Measurements from ENCODE around the gene L3MBTL3. TPM values are rescaled to one million over a fixed set of nuclear protein-coding genes. Genes with fewer than 3 reads are reported as not detected.
A peak's percentile ranks its signal among the peaks of the same experiment; 100 is the strongest.

L3MBTL3 gene
- total RNA-seq, 1 experiment from 2014 or later = 5.2 TPM

DNA sequence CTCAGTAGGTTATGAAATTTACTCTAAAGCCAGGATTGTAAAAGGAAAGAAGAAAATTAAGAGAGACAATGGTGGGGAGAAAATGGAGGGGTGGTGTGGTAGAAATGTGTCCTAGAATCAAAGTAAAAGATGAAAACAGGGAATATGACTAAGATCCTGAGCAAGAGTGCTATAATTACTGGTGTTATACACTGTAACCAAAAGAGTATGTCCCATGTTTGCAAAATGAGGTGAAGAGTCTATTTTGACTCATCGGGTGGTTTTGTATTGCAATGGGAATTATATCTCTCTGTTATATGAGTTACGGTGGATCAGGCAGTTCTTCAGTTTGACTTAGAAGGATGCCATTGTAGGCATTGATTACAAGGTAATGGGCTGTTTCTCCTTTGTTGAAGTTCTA lies 8.5 kb downstream of the L3MBTL3 start:
- no peak for DNase-seq (ENCODE audit: low read depth)

DNA sequence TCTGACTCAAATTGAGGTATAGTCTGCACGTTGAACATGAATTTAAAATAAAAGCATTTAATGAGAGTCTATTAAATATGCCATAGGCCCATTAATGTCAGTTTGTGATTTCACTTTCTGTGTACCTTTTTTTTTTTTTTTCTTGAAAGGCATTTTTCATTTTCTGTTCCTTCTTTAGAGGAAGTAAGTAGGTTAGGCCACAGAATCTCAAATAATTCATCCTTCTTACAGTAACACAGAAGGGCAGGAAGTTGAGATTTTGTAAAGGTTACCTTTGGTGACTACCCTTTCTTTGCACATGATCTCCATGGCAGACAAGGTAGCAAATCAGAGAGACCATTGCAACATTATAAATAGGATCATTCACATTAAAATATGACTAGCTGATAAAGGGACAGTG lies 9.6 kb downstream of the L3MBTL3 start:
- no peak for DNase-seq (ENCODE audit: low read depth)

- DNase-seq (ENCODE audit: low read depth) = no peak
These were observed 10.8 kb downstream of the L3MBTL3 start for GRCh38 chr6:130029163-130029562.

- DNase-seq (ENCODE audit: low read depth) = no peak
These were observed 14.5 kb downstream of the L3MBTL3 start for GRCh38 chr6:130032758-130033340.

DNA sequence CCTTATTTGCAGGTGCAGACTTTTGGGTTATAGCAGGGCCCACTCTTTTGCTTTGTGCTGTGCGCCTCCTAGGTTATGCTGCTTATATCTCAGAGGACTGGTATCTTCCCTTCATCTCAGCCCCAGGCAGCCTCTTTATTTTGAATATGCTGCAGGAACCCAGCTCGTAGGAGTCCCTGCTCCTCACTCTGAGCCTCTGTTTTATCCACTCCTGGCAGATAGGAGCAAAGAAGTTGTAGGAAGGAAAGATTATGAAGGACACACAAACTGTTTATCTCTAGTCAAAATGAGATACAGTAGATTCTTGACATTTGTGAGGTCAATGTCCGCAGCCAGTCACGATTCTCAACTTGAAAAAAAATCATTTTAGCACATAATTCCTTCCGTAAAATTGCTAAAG lies 15.6 kb downstream of the L3MBTL3 start:
- no peak for DNase-seq (ENCODE audit: low read depth)

DNA sequence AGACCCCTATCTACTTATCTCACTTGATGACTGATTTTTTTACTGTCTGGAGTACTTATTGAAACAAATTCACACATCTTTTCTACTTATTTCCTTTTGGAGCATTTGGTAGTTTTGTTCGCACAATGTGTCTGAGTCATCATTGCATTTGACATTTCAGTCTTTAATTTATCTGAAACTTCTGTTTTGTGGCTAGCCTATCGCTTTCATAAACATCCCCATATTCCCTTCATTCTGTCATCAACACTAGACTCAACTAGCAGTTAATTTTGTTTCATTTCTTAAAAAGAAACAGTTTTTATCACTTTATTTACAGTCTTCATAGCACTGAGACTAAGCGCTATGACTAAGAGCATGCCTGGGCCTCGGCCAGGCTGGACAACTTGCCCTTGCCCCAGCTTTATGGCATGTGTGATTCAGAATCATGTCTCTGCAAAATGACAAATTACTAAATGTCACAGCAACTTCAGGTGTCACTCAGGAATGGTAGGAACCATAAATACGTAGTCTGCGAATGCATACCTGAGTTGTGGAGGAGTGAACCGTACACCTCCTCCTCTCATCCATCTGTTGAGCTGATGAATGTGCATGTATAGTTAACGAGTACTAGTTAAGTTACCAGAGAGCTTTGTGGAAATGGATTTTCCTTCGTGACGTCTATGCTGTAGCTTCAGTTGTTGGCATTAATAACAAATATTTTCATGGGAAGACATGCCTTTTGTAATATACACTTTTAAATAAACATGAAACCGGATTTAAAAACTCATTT lies 16.2 kb downstream of the L3MBTL3 start:
- DNase-seq (ENCODE audit: low read depth) = peak; percentile 27

- DNase-seq (ENCODE audit: low read depth) = no peak
These were observed 16.8 kb downstream of the L3MBTL3 start for GRCh38 chr6:130035211-130035610.

DNA sequence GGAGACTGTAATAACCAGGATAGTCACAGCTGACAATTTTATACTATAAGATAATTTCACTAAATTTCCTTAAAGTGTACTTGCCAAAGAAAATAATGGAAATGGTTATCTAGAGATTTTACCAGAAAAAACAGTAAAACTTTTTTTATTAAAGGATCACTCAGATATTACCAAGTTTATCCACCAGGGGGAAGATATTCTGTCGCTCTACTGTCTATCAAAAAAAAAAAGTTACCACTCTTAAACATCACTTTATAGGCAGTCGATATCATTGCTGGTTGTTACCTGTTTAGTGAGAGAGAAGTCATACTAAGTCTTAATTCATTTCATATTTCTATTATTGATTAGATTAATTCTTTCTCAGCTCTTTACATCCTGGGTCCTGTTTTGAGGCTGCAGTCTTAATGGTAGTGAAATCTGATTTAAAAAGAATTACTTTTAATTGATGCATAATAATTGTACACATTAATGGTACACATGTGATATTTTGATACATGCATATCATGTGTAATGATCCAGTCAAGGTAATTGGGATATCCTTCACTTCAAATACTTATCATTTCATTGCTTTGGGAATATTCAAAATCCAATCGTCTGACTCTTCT lies 18.9 kb downstream of the L3MBTL3 start:
- DNase-seq (ENCODE audit: low read depth) = no peak

DNA sequence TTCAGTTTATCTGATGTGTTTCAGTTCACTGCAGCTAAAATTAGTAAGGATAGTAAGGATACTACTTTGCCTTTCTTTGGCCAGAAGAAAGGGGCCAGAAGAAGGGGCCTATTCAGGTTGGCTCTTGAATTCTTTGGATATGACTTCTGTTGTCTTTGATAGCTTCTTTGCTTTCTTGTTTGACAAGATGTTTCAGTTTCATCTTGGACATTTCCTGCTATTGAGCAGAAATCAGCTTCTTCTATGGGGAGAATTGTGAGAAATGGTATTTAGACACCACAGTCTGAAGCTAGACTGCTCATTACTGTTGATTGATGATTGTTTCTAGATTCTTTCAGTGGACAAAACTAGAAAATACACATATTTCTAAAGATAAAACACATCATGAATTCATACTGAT lies 23.2 kb downstream of the L3MBTL3 start:
- DNase-seq (ENCODE audit: low read depth) = no peak

DNA sequence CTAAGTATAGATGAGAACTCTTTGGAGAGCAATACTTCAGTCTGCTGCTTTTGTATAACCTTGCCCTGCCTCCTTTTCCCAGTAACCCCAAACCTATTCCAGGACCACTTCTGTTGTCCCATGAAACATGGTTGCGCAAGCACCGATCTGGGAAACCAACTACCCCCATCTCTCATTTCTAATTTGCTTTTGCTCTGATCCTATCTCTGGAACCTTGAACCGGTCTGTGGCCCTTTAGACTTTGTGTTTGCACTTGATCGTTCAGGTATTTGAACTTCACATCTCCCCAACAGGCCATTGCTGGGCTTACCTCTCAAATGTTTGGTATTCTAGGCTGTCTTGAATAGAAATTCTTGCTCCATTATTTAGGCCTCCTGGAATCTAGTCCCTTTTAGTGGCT lies 25.0 kb downstream of the L3MBTL3 start:
- no peak for DNase-seq (ENCODE audit: low read depth)

GRCh38 chr6:130045622-130046021 lies 27.2 kb downstream of the L3MBTL3 start:
- DNase-seq (ENCODE audit: low read depth) = no peak

- DNase-seq (ENCODE audit: low read depth) = no peak
These were observed 28.3 kb downstream of the L3MBTL3 start for GRCh38 chr6:130046671-130047070.

DNA sequence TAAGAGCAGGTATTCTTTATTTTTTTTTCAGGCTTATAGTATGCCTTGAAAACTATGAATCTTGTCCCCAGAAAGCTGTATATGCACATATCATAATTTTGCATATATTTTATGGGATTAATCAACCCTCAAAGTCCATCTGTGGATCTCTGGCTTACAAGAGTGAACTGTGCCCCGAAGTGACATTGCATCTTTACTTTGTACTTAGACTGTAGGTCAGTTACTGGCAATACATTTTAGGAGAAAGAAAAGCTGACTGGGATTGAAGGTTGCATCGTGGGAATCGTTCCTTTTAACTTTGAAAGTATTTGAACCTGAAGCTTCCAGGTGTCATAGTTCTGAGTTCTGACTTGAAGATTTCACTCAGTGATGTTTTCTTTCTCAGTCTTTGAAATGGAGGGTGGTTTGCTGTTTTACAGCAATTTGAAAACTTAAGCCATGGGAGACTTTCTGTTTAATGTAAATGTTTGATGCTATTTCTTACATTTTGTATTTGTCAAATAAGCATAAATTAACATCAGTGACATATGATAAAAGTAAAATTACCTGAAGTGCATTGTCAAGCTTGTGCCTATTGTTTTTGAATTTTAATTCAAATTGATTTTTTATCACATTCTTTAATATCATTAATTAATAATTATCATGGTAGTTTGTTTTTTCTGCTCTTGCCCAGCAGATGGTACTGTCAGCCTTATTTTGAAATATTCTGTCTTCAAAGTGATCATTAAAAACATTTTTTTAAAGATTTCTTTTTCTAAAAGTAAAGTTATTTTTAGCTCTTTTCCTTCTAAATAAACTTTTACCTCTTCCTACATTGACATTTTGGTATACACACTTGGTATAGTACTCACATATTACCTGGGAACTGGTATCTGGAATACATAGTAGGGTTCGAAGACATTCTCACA lies 29.0 kb downstream of the L3MBTL3 start:
- no peak for DNase-seq (ENCODE audit: low read depth)

DNA sequence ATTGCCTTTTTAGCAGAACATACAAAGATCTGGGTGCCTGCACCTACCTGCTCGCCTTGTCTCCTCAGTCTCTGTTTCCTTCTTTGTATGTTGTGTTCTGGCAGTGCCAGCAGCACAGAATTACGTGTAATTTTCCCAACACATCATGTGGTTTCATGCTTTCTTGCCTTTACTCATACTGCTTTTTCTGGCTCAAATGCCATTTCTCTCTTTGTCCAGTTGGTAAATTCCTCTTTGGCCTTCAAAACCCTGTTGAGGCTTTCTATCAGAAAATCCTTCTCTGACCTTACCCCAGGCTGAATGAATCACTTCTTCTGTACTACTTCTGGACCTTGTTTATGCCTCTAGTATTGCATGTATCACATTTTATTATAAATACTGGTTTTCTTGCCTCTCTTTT lies 31.8 kb downstream of the L3MBTL3 start:
- DNase-seq (ENCODE audit: low read depth) = no peak

DNA sequence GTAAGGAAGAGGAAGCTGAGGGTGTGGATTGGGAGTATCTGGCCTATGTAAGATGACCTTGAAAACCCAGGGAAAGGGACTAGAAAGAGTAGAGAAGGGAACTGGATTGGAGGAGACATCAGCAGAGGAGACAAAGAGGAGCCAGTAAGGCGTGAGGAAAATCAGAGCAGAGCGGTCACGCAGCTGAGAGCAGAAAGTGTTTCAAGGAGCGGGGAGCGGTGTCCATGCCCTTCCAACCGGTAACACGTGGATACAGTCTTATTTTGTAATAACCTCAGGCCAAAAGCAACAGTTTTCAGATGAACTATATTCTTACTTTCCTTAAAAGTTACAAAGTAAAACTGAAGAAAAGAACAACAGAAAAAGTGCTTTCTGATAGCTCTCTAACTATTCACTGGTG lies 36.3 kb downstream of the L3MBTL3 start:
- DNase-seq (ENCODE audit: low read depth) = no peak

GRCh38 chr6:130055271-130055670 lies 36.9 kb downstream of the L3MBTL3 start:
- DNase-seq (ENCODE audit: low read depth) = no peak

GRCh38 chr6:130057495-130057894 lies 39.1 kb downstream of the L3MBTL3 start:
- DNase-seq (ENCODE audit: low read depth) = no peak

DNA sequence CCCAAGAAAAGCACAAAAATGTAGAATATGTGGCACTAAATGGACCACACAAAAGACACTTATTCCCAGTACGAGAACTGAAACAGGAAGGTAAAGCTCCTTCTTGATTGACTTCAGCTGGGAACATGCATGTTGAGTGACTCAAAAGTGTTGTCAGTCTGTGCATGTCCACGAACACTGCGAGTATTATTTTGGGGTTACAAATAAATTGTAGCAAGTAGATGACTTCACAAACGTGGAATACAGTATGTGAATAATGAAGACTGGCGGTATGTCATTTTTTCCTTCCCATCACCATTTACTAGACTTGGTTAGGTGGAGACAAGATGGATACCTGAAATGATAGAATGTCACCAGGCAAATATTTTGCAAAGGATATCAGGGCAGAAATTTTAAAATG lies 45.4 kb downstream of the L3MBTL3 start:
- DNase-seq (ENCODE audit: low read depth) = no peak

DNA sequence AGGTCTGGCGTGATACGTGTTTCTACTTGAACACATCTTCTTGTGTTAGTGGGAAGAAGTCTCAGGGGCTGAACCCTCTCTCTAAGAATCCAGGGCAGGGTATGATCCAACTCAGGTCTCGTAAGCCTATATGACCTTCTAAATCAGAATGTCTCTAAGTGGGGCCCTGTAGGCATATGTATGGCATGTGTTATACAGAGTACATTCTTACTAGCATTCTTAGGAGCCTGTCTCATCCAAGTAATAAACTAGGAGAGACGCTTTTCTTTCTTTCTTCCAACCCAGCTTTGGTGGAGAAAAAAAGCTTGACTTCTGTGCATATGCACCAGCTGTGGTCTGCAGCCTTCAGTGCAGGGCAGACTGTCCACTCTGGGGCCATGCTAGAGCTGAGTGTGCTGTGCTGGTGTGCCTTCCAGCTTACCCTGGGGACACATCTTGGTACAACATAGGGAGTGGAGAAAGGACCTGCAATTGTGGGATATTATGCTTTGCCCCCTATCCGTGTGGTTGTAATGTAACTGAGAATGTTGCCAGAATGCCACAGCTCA lies 47.3 kb downstream of the L3MBTL3 start:
- no peak for DNase-seq (ENCODE audit: low read depth)

DNA sequence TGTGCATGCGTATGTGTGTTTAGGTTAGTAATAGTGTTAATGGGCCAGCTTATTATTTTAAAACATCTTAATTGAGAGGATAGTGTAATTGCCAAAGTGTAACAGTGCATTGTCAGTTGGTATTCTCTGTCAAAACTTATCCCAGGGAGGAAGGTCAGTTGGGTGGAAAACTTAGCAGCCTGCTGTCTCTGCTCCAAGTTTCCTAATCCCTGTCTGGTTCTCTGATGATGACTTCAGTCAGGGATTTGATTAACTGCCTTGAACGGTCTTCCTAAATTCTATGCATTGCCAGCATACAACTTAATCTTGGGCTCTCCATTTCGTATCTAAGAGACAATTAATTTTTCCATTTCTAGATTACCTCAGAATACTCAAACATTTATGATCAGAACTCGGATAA lies 51.1 kb downstream of the L3MBTL3 start:
- no peak for DNase-seq (ENCODE audit: low read depth)

DNA sequence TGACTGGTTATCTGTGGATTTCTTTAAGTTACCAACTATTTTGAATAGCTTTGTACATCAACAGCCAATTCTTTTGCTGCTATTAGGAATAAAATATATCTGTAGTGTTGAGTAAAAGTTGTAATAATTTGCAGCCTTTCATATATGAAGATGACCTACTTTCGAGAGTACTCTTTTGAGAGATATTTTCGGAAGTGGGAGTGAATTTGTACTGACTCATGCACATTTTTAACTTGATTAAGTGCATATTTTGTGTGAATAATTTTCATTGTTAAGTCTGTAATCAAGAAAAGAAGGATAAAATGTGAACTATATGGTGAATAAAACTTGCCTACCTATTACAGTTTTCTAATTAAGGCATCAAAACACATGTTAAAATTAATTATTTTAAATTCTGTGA lies 51.9 kb downstream of the L3MBTL3 start:
- DNase-seq (ENCODE audit: low read depth) = no peak

- no peak for DNase-seq (ENCODE audit: low read depth)
These were observed 52.4 kb downstream of the L3MBTL3 start for GRCh38 chr6:130070792-130071191.

Data from HT1080 (cell line).